AG10803 (cell line): ENCODE data around the gene NR2F6.
A peak's percentile ranks its signal among the peaks of the same experiment; 100 is the strongest.

ENCODE experiments used
- DNase-seq: peaks from one replicate; pipeline ENCODE4 v3.0.0; 2010; ENCODE audit warnings: low read depth
- H3K4me3 ChIP-seq: 2 replicates; pipeline ENCODE4 v1.5.1; 2011; ENCODE audit warnings: mild to moderate bottlenecking, low read length, control low read depth
- CTCF ChIP-seq: conservative IDR thresholded peaks from 2 replicates; pipeline ENCODE4 v1.5.1; 2011; ENCODE audit warnings: mild to moderate bottlenecking, low read length, control low read depth, inconsistent platforms

The NR2F6 gene

GRCh38 chr19:17263712-17264640 lies 18.3 kb upstream of the NR2F6 start:
- H3K4me3 ChIP-seq, result no peak overlapping the region

GRCh38 chr19:17262557-17262956 lies 16.8 kb upstream of the NR2F6 start:
- TF ChIP-seq CTCF, result no peak
- DNase-seq, result no peak
- no peak overlapping the region for H3K4me3 ChIP-seq

More at GRCh38 chr19:17263712-17264640, 18.3 kb upstream of the NR2F6 start:
- no peak for DNase-seq
- no peak for TF ChIP-seq CTCF

- H3K4me3 ChIP-seq, result no peak overlapping the region
- TF ChIP-seq CTCF, result peak; percentile 90
- peak; percentile 68 for DNase-seq
Observed at GRCh38 chr19:17260842-17261325, 15.2 kb upstream of the NR2F6 start.

GRCh38 chr19:17259934-17260333 lies 14.2 kb upstream of the NR2F6 start:
- no peak for DNase-seq
- no peak overlapping the region for H3K4me3 ChIP-seq
- no peak for TF ChIP-seq CTCF

- no peak for DNase-seq
- TF ChIP-seq CTCF, result no peak
Observed at GRCh38 chr19:17259118-17259780, 13.5 kb upstream of the NR2F6 start.

GRCh38 chr19:17256130-17256529 lies 10.4 kb upstream of the NR2F6 start:
- no peak overlapping the region for H3K4me3 ChIP-seq
- no peak for TF ChIP-seq CTCF
- DNase-seq, result no peak

More at GRCh38 chr19:17259118-17259780, 13.5 kb upstream of the NR2F6 start:
- H3K4me3 ChIP-seq, result no peak overlapping the region

- TF ChIP-seq CTCF, result no peak
- no peak for DNase-seq
Observed at GRCh38 chr19:17255150-17255621, 9.5 kb upstream of the NR2F6 start.

More at GRCh38 chr19:17255150-17255621, 9.5 kb upstream of the NR2F6 start:
- no peak overlapping the region for H3K4me3 ChIP-seq
